ENCODE results near the gene LGMN.

Gene LGMN

GRCh38 chr14:92675976-92676375 lies 72.5 kb downstream of the LGMN start:
- no peak for DNase-seq (ENCODE audit: low read depth in 2 of 2)

- DNase-seq (ENCODE audit: low read depth in 2 of 2), result no peak
Observed at GRCh38 chr14:92675421-92675820, 73.0 kb downstream of the LGMN start.

- no peak for DNase-seq (ENCODE audit: low read depth in 2 of 2)
Observed at GRCh38 chr14:92673601-92674150, 74.8 kb downstream of the LGMN start.

- no peak for DNase-seq (ENCODE audit: low read depth in 2 of 2)
Observed at GRCh38 chr14:92670643-92671366, 77.6 kb downstream of the LGMN start.

GRCh38 chr14:92670160-92670559 lies 78.3 kb downstream of the LGMN start:
- DNase-seq (ENCODE audit: low read depth in 2 of 2), result no peak

GRCh38 chr14:92668276-92668973 lies 80.0 kb downstream of the LGMN start:
- no peak for DNase-seq (ENCODE audit: low read depth in 2 of 2)

- DNase-seq (ENCODE audit: low read depth in 2 of 2), result no peak
Observed at GRCh38 chr14:92666251-92666650, 82.2 kb downstream of the LGMN start.

GRCh38 chr14:92665661-92666110 lies 82.7 kb downstream of the LGMN start:
- no peak for DNase-seq (ENCODE audit: low read depth in 2 of 2)

GRCh38 chr14:92663049-92663448 lies 85.4 kb downstream of the LGMN start:
- DNase-seq (ENCODE audit: low read depth in 2 of 2), result no peak

- DNase-seq (ENCODE audit: low read depth in 2 of 2), result no peak
Observed at GRCh38 chr14:92660571-92660970, 87.9 kb downstream of the LGMN start.

GRCh38 chr14:92659765-92660561 lies 88.5 kb downstream of the LGMN start:
- no peak for DNase-seq (ENCODE audit: low read depth in 2 of 2)

- no peak for DNase-seq (ENCODE audit: low read depth in 2 of 2)
Observed at GRCh38 chr14:92658684-92659083, 89.7 kb downstream of the LGMN start.

- DNase-seq (ENCODE audit: low read depth in 2 of 2), result no peak
Observed at GRCh38 chr14:92658160-92658559, 90.3 kb downstream of the LGMN start.

- no peak for DNase-seq (ENCODE audit: low read depth in 2 of 2)
Observed at GRCh38 chr14:92657457-92658142, 90.8 kb downstream of the LGMN start.

- DNase-seq (ENCODE audit: low read depth in 2 of 2), result no peak
Observed at GRCh38 chr14:92656306-92657081, 91.9 kb downstream of the LGMN start.

GRCh38 chr14:92655419-92656201 lies 92.8 kb downstream of the LGMN start:
- no peak for DNase-seq (ENCODE audit: low read depth in 2 of 2)

GRCh38 chr14:92654239-92654901 lies 94.1 kb downstream of the LGMN start:
- DNase-seq (ENCODE audit: low read depth in 2 of 2), result no peak

Measured in stimulated activated CD8-positive, alpha-beta memory T cell treated with anti-CD3 and anti-CD28 coated beads, Interleukin-7, amount 100 ng/mL, for 1 hour (primary cell).